Psoas muscle (tissue), 8 donors: Measurements from ENCODE around the gene NRP1. TPM values are rescaled to one million over a fixed set of nuclear protein-coding genes. Genes with fewer than 3 reads are reported as not detected.

Source experiments
- ATAC-seq, 4 donors: fragments of 200-7000 bp; cut with Tn5 transposase; one replicate each; pipeline ENCODE4 v1.9.1; 2020; ENCODE audit warnings: moderate library complexity in 3 of 4, mild to moderate bottlenecking in 2 of 4
- DNase-seq, 2 donors: peaks; one replicate each; pipeline ENCODE4 v3.0.0-alpha.2; 2020
- H3K27ac ChIP-seq: fragments of 200-600 bp; one replicate; pipeline ENCODE4 v1.8.0; 2022
- H3K27me3 ChIP-seq, 3 donors: fragments of 200-600 bp in 1 of 3; one replicate each; pipeline versions ENCODE4 v1.6.1 to v1.8.0; 2013 to 2022; ENCODE audit warnings: low read length in 2 of 3, mild to moderate bottlenecking in 2 of 3, moderate library complexity in 1 of 3; ENCODE audit not compliant: insufficient read depth in 3 of 3
- H3K36me3 ChIP-seq, 2 donors: fragments of 200-600 bp in 1 of 2; one replicate each; pipeline versions ENCODE4 v1.6.1 to v1.8.0; 2013 to 2022; ENCODE audit warnings: low read depth in 1 of 2, mild to moderate bottlenecking in 1 of 2, moderate library complexity in 1 of 2; ENCODE audit not compliant: insufficient read depth in 1 of 2
- H3K4me1 ChIP-seq: fragments of 200-600 bp; one replicate; pipeline ENCODE4 v1.8.0; 2022
- H3K4me3 ChIP-seq: fragments of 200-600 bp; one replicate; pipeline ENCODE4 v1.8.0; 2022; ENCODE audit warnings: mild to moderate bottlenecking
- H3K9me3 ChIP-seq: fragments of 200-600 bp; one replicate; pipeline ENCODE4 v1.8.0; 2022
- CTCF ChIP-seq: fragments of 200-600 bp; IDR thresholded peaks from one replicate; pipeline ENCODE4 v1.8.0; 2022; ENCODE audit warnings: antibody characterized with exemption
- WGBS, 3 donors: extraction: QIAGEN DNeasy Blood & Tissue Kit; methylation state at CpG; one replicate each; pipeline versions ENCODE4 v1.1.6 to v1.1.7; 2013; 5-methylcytosine and 5-hydroxymethylcytosine counted together
- intact Hi-C, 2 donors: fragments of 100-400 bp; cut with DNase I; formaldehyde crosslinking; loops; one replicate each; pipeline versions ENCODE4 v1.11.0 to v1.14.2; 2022
- polyA plus RNA-seq, 3 donors: library from polyadenylated mRNA; stranded (reverse); fragments of 200-250 nt; gene quantifications; one replicate each; pipeline ENCODE4 v1.2.3, GENCODE V29; 2013
- total RNA-seq, 4 donors: library from RNA; stranded (reverse); fragmentation: NEBNext Ultra II Directional in 2 of 4; extraction: Animal tissue kit (Norgen Biotek cat#: 25700) in 2 of 4; gene quantifications; one replicate each; pipeline versions ENCODE4 v1.2.1 to v1.2.4, GENCODE V29; 2021 to 2023
- donor health status: healthy with polysubstance abuse.
- donor health status: DM: no; HTN: no; CAD: no; lungs with moderate emphysema.
- donor health status: Bipolar disorder and iron deficiency.
- donor health status: healthy.
- donor health status: DM: yes; HTN: yes; CAD: no.
- donor health status: DM: no; HTN: no; CAD: no.
- donor health status: DM: no; HTN: no; CAD: no.
- donor health status: DM: yes; HTN: yes; CAD: no.

Gene NRP1
- total and polyA plus RNA-seq, 7 donors = 10.9 to 54.8 (median 31.2) TPM

GRCh38 chr10:33249659-33250345 is 84.7 kb downstream of the NRP1 start:
- peaks cover 18% of the 10 kb centered on the region for H3K4me1 ChIP-seq
- peak in 3 of 4 donors; percentile 33 to 65 (median 42) for ATAC-seq
- no peak for TF ChIP-seq CTCF
- 48 to 51% (median 50%) methylated on average over 7 of the region's 7 CpGs for WGBS, 3 donors
- intact Hi-C loops = no loop called here
- peaks cover 15 to 81% of the 10 kb centered on the region in 2 donors for H3K36me3 ChIP-seq
- H3K27me3 ChIP-seq = no peaks in the 10 kb centered on the region
- H3K4me3 ChIP-seq = no peak overlapping the region
- H3K27ac ChIP-seq = peak overlapping the region; percentile 68
- no peaks in the 10 kb centered on the region for H3K9me3 ChIP-seq
- DNase-seq = no peak

GRCh38 chr10:33249137-33249536 is 85.3 kb downstream of the NRP1 start:
- TF ChIP-seq CTCF = no peak
- Histone ChIP-seq H3K4me1 (peaks cover 22% of the 10 kb centered on the region), H3K9me3 (no peaks in the 10 kb centered on the region), H3K27me3 (no peaks in the 10 kb centered on the region), H3K27ac (peak overlapping the region; percentile 69), H3K36me3 (peaks cover 12 to 78% of the 10 kb centered on the region in 2 donors), H3K4me3 (no peak overlapping the region)
- DNase-seq (no peak), ATAC-seq (peak in 1 of 4 donors; percentile 57)
- intact Hi-C loops = no loop called here
- WGBS, 3 donors = 76 to 79% (median 76%) methylated on average over 8 of the region's 8 CpGs

- Histone ChIP-seq H3K36me3 (peaks cover 9 to 73% of the 10 kb centered on the region in 2 donors), H3K9me3 (no peaks in the 10 kb centered on the region), H3K4me1 (peaks cover 22% of the 10 kb centered on the region), H3K27me3 (no peaks in the 10 kb centered on the region), H3K27ac (peak overlapping the region; percentile 69), H3K4me3 (no peak overlapping the region)
- ATAC-seq (peak in 1 of 4 donors; percentile 42), DNase-seq (no peak)
- intact Hi-C loops = no loop called here
- WGBS, 3 donors = 51 to 58% (median 56%) methylated on average over 1 of the region's 1 CpG
- TF ChIP-seq CTCF = no peak
Observed at GRCh38 chr10:33248638-33249037, 85.8 kb downstream of the NRP1 start.

- H3K27me3 ChIP-seq = no peaks in the 10 kb centered on the region
- H3K9me3 ChIP-seq = no peaks in the 10 kb centered on the region
- intact Hi-C loops = no loop called here
- WGBS, 3 donors = 64 to 71% (median 67%) methylated on average over 11 of the region's 11 CpGs
- no peak for TF ChIP-seq CTCF
- peak in 1 of 4 donors; percentile 9 for ATAC-seq
- peak in 1 of 2 donors; percentile 23 for DNase-seq
- peak overlapping the region; percentile 57 for H3K27ac ChIP-seq
- no peak overlapping the region for H3K4me3 ChIP-seq
- H3K36me3 ChIP-seq = peaks cover 2 to 62% of the 10 kb centered on the region in 2 donors
- peaks cover 22% of the 10 kb centered on the region for H3K4me1 ChIP-seq
Observed at GRCh38 chr10:33247221-33247922, 87.1 kb downstream of the NRP1 start.
